Subcutaneous adipose tissue (tissue), 4 donors: ENCODE results near the gene RRH. TPM values are rescaled to one million over a fixed set of nuclear protein-coding genes. Genes with fewer than 3 reads are reported as not detected.

ENCODE experiments used
- total RNA-seq, 4 donors: library from RNA; depleted of rRNA; stranded (reverse); fragments of >200 nt; gene quantifications; one replicate each; pipeline ENCODE4 v1.1.0, GENCODE V29; 2016
- TF ChIP-seq, protein P1 (sequence below): fragments of 450-650 bp; IDR thresholded peaks from one replicate; pipeline ENCODE4 v1.5.1; 2016; ENCODE audit warnings: low read depth, mild to moderate bottlenecking, control low read depth, antibody characterized with exemption, moderate library complexity

Gene RRH
- under 1 TPM in 3 of 4 donors, not detected in 1; 0.34 to 0.65 (median 0.44) TPM for total RNA-seq

DNA sequence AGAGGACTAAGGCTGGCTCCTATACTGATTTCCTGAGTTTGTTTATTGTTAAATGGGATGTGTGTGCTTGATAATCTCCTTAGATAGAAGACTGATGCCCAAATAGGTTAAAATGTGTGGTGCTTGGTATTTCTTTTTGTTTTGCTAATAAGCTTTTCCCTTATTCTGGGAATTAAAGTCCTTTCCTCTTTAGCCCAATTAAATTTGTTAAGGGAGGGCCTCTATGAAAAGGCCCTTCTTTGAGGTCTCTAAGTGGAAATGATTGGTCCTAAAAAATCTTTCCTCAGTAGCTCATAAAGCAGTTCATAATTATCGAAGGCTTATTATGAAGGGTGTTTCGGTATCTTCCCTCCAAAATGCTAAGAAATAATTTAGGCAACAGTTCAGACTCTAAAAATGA lies at the start of gene RRH:
TSS of gene RRH (plus strand) at position 301 of the 400 bp plus-strand sequence. CDS start at position 357, 56 bp downstream.
- TF ChIP-seq, protein P1, sequence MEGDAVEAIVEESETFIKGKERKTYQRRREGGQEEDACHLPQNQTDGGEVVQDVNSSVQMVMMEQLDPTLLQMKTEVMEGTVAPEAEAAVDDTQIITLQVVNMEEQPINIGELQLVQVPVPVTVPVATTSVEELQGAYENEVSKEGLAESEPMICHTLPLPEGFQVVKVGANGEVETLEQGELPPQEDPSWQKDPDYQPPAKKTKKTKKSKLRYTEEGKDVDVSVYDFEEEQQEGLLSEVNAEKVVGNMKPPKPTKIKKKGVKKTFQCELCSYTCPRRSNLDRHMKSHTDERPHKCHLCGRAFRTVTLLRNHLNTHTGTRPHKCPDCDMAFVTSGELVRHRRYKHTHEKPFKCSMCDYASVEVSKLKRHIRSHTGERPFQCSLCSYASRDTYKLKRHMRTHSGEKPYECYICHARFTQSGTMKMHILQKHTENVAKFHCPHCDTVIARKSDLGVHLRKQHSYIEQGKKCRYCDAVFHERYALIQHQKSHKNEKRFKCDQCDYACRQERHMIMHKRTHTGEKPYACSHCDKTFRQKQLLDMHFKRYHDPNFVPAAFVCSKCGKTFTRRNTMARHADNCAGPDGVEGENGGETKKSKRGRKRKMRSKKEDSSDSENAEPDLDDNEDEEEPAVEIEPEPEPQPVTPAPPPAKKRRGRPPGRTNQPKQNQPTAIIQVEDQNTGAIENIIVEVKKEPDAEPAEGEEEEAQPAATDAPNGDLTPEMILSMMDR = no peak

DNA sequence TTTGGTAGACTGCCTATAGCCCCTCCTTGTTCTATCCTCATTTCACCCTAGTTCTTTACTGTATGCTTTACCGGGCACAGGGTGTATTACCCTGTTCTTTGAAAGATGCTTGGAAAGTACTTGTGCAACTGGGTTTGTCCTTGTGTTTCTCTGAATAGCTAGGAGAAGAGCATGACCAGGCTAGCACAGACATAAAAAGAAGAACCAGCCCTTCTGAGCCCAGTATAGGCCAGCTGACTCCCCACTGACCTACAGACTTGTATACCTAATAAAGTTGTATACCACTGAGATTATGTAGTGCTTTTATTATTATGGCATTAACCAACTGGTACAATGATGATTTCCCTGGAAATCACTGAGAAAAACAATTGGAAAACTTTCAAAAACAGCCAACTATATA lies 40.9 kb upstream of the RRH start:
- TF ChIP-seq, protein P1 = no peak

DNA sequence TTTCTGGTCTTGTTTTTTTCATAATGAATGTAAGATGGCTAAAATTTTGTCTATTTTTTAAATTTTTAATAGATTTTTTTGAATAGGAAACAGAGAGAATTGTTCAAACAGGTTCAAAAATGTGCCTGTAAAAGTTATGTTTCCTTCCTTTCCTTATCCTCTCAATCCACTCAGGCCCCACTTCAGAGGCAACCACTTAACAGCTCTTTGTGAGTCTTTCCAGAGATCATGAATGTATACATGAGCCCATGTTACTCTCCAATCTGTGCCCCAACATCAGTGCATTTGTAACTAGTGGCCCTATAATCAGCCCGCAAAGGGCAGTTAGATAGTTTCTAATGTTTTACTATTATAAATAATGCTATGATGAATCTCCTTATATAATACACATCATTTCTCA lies 40.0 kb upstream of the RRH start:
- TF ChIP-seq, protein P1 = no peak

GRCh38 chr4:109795059-109795458 lies 32.7 kb upstream of the RRH start:
- TF ChIP-seq, protein P1 = no peak

DNA sequence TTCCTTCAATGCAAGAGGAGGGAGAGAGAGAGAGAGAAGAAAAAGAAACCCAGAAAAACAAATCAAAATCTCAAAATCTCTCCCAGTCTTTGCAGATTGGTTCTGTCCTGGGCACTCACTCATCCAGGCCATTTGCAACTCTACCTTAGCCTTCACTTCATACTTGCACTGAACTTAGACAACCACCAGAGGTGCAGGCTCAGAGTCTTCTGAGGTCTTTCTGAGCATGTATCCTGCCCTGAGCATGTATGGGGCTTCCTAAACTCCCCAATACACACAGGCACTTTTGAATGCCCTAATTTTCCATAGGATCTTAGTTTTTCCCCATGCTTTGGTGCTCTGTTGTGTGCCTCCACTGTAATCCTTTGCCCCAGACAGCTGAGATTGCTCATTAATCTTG lies 28.9 kb upstream of the RRH start:
- TF ChIP-seq, protein P1 = no peak

- TF ChIP-seq, protein P1 = no peak
Observed at GRCh38 chr4:109801099-109801789, 26.5 kb upstream of the RRH start.

- TF ChIP-seq, protein P1 = no peak
Observed at GRCh38 chr4:109801895-109802319, 25.9 kb upstream of the RRH start, which contains the start of gene CFI. CFI (minus strand) TSS chr4:109801999; CDS start chr4:109801971, 28 bp downstream.
